NB4 (cell line): ENCODE results near the gene SRGAP1.

Experiments used
- CTCF ChIP-seq: IDR thresholded peaks from one replicate; pipeline ENCODE4 v1.5.1; 2012; ENCODE audit warnings: low read depth, low read length
- MYC ChIP-seq: IDR thresholded peaks from 2 replicates; pipeline ENCODE4 v1.6.1; 2011; ENCODE audit warnings: low read depth, low read length
- POLR2A ChIP-seq: IDR thresholded peaks from 2 replicates; pipeline ENCODE4 v1.6.1; 2011; ENCODE audit warnings: mild to moderate bottlenecking; ENCODE audit not compliant: insufficient read length; ENCODE audit errors: extremely low read depth
- TF ChIP-seq, protein P1 (sequence below): IDR thresholded peaks from 2 replicates; pipeline ENCODE4 v1.6.1; 2011; ENCODE audit warnings: low read depth, low read length

DNA sequence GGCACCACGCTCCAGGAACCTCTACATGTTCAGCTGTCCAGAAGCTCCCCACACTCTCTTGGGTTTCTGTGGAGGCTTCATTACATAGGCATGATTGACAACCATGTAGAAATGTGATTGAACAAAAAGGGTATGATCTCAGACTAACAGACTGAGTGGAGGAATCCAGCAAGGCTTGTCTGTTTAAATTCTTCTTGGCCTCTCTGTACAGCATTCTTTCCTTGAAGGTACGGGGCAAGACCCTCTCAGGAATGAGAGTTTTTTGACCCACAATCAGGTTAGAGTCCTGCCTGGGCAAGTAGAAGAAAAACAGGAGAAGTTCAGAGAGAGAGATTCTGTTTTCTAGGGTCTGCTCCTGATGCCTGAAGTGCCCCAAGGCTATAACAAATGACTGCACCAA lies 40.9 kb downstream of the SRGAP1 start:
- TF ChIP-seq CTCF (no peak), MYC (no peak), POLR2A (no peak)
- TF ChIP-seq, protein P1, sequence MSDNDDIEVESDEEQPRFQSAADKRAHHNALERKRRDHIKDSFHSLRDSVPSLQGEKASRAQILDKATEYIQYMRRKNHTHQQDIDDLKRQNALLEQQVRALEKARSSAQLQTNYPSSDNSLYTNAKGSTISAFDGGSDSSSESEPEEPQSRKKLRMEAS: no peak
